HepG2 (cell line): ENCODE results near the gene PHKG2. TPM values are rescaled to one million over a fixed set of nuclear protein-coding genes. Genes with fewer than 3 reads are reported as not detected.

Source experiments
- CC2D1A ChIP-seq: sonication (generic); formaldehyde crosslinking; IDR thresholded peaks from 2 replicates; pipeline ENCODE4 v1.8.1; 2023; ENCODE audit warnings: mild to moderate bottlenecking, missing genetic modification reagents
- FOXP4 ChIP-seq: sonication (generic); formaldehyde crosslinking; IDR thresholded peaks from 2 replicates; pipeline ENCODE4 v1.4.0; 2020; ENCODE audit warnings: missing genetic modification reagents
- HHEX ChIP-seq: IDR thresholded peaks from 2 replicates; pipeline ENCODE4 v1.6.1; 2016; ENCODE audit warnings: control low read depth
- HMG20A ChIP-seq: IDR thresholded peaks from 2 replicates; pipeline ENCODE4 v1.6.1; 2016; ENCODE audit warnings: borderline replicate concordance
- MIER3 ChIP-seq: IDR thresholded peaks from 2 replicates; pipeline ENCODE4 v1.6.1; 2016; ENCODE audit warnings: missing compliant biosample characterization, borderline replicate concordance
- RNF219 ChIP-seq: sonication (generic); formaldehyde crosslinking; IDR thresholded peaks from 2 replicates; pipeline ENCODE4 v1.5.0; 2020; ENCODE audit warnings: mild to moderate bottlenecking, missing genetic modification reagents
- SIN3B ChIP-seq: fragments of 150-350 bp; IDR thresholded peaks from 2 replicates; pipeline ENCODE4 v1.6.1; 2014; ENCODE audit warnings: low read length
- SRSF1 ChIP-seq: fragments of 200-400 bp; formaldehyde crosslinking; optimal IDR thresholded peaks from 2 replicates; pipeline ENCODE3; 2017; ENCODE audit warnings: mild to moderate bottlenecking, low read depth, low read length, moderate library complexity
- ZBTB38 ChIP-seq: sonication (generic); formaldehyde crosslinking; IDR thresholded peaks from 2 replicates; pipeline ENCODE4 v1.5.1; 2020; ENCODE audit warnings: mild to moderate bottlenecking, missing genetic modification reagents
- ZNF143 ChIP-seq: sonication (generic); formaldehyde crosslinking; IDR thresholded peaks from 2 replicates; pipeline ENCODE4 v1.4.0; 2020; ENCODE audit warnings: missing genetic modification reagents
- ZNF431 ChIP-seq: sonication (generic); formaldehyde crosslinking; IDR thresholded peaks from 2 replicates; pipeline ENCODE4 v1.9.0; 2022; ENCODE audit warnings: missing genetic modification reagents, low read depth, mild to moderate bottlenecking, borderline replicate concordance
- ZNF512 ChIP-seq: sonication (generic); formaldehyde crosslinking; IDR thresholded peaks from 2 replicates; pipeline ENCODE4 v1.4.0; 2020; ENCODE audit warnings: mild to moderate bottlenecking, missing genetic modification reagents
- ZNF512B ChIP-seq: sonication (generic); formaldehyde crosslinking; IDR thresholded peaks from 2 replicates; pipeline ENCODE4 v1.5.1; 2020; ENCODE audit warnings: missing genetic modification reagents, mild to moderate bottlenecking, borderline replicate concordance
- ZNF546 ChIP-seq: sonication (generic); formaldehyde crosslinking; conservative IDR thresholded peaks from 2 replicates; pipeline ENCODE4 v1.8.1; 2023; ENCODE audit warnings: mild to moderate bottlenecking, missing genetic modification reagents
- ZNF788 ChIP-seq: sonication (generic); formaldehyde crosslinking; IDR thresholded peaks from 2 replicates; pipeline ENCODE4 v1.5.0; 2020; ENCODE audit warnings: mild to moderate bottlenecking, missing genetic modification reagents, borderline replicate concordance
- ZSCAN12 ChIP-seq: sonication (generic); formaldehyde crosslinking; IDR thresholded peaks from 2 replicates; pipeline ENCODE4 v1.9.0; 2021; ENCODE audit warnings: mild to moderate bottlenecking, missing genetic modification reagents
- ZSCAN9 ChIP-seq: IDR thresholded peaks from 2 replicates; pipeline ENCODE4 v1.6.1; 2016; ENCODE audit warnings: borderline replicate concordance
- polyA plus RNA-seq, 8 experiments: library from polyadenylated mRNA; depleted of rRNA in 3 of 8; stranded (reverse) in 7 of 8; unstranded in 1 of 8; fragments of >200 nt; fragmentation: Illumina TruSeq in 4 of 8; extraction: Trizol in 4 of 8; gene quantifications; 2 replicates each; pipeline versions ENCODE4 v1.2.1 to v1.2.3, GENCODE V29; 2011 to 2016; ENCODE audit warnings: low read depth in 4 of 8, missing spikeins in 1 of 8, mixed read lengths in 1 of 8; ENCODE audit not compliant: insufficient read depth in 1 of 8
- total RNA-seq, 5 experiments: library from RNA; depleted of rRNA; stranded (reverse); fragments of >200 nt; fragmentation: Illumina TruSeq; extraction: Trizol; gene quantifications; 2 replicates each; pipeline ENCODE4 v1.2.3, GENCODE V29; 2016; ENCODE audit warnings: low read depth in 1 of 5
- TF ChIP-seq, protein P1 (sequence below): sonication (generic); formaldehyde crosslinking; conservative IDR thresholded peaks from 2 replicates; pipeline ENCODE4 v1.8.0; 2022; ENCODE audit warnings: missing genetic modification reagents

The PHKG2 gene
- total and polyA plus RNA-seq, 2 of the 13 experiments (the other 11 are each of a cell fraction or from before 2014, with no cell fraction given), result 37.4 to 42.1 TPM

GRCh38 chr16:30761928-30762902, 14.0 kb downstream of the PHKG2 start, which contains the start of the genes CFAP119 and RNF40 (continued):
- TF ChIP-seq ZNF512 (CRISPR knock-in tag), result no peak
- peak; percentile 66; the same call in 1 of the 2 replicates for TF ChIP-seq MIER3 (CRISPR knock-in tag)
- TF ChIP-seq SRSF1, result peak; percentile 71
- peak; percentile 16; the same call in 1 of the 2 replicates for TF ChIP-seq ZNF546
- TF ChIP-seq HMG20A, result no peak
- TF ChIP-seq ZNF788, result peak; percentile 80
- TF ChIP-seq, protein P1, sequence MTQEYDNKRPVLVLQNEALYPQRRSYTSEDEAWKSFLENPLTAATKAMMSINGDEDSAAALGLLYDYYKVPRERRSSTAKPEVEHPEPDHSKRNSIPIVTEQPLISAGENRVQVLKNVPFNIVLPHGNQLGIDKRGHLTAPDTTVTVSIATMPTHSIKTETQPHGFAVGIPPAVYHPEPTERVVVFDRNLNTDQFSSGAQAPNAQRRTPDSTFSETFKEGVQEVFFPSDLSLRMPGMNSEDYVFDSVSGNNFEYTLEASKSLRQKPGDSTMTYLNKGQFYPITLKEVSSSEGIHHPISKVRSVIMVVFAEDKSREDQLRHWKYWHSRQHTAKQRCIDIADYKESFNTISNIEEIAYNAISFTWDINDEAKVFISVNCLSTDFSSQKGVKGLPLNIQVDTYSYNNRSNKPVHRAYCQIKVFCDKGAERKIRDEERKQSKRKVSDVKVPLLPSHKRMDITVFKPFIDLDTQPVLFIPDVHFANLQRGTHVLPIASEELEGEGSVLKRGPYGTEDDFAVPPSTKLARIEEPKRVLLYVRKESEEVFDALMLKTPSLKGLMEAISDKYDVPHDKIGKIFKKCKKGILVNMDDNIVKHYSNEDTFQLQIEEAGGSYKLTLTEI (CRISPR knock-in tag), result no peak
- TF ChIP-seq ZNF431, result no peak
- TF ChIP-seq HHEX (CRISPR knock-in tag), result no peak
- TF ChIP-seq FOXP4 (CRISPR knock-in tag), result peak; percentile 43
- TF ChIP-seq ZNF512B, result no peak
- TF ChIP-seq CC2D1A (CRISPR knock-in tag), result no peak
- no peak for TF ChIP-seq ZSCAN12 (CRISPR knock-in tag)
- no peak for TF ChIP-seq RNF219
- TF ChIP-seq SIN3B, result peak; percentile 77
- TF ChIP-seq ZNF143 (CRISPR knock-in tag), result peak; percentile 70
- TF ChIP-seq ZBTB38 (CRISPR knock-in tag), result no peak; the same call in none of the 2 replicates
- peak; percentile 40; the same call in 1 of the 2 replicates for TF ChIP-seq ZSCAN9 (CRISPR knock-in tag)
